HepG2 (cell line): ENCODE results near the gene CEP120. TPM values are rescaled to one million over a fixed set of nuclear protein-coding genes. Genes with fewer than 3 reads are reported as not detected.

Source experiments
- ATAC-seq: fragments of 200-7000 bp; cut with Tn5 transposase; 3 replicates; pipeline ENCODE4 v1.9.1; 2020; ENCODE audit warnings: mild to moderate bottlenecking, moderate library complexity
- BruUV-seq: library from RNA; stranded (reverse); fragments of 400-500 nt; replicated peaks from 2 replicates; lab custom pipeline; 2021; lab: Mats Ljungman, UMichigan
- CTCF ChIA-PET: fragments of 300-600 bp; formaldehyde crosslinking; extraction: SDS; loops from one replicate; lab custom pipeline; 2021; ENCODE audit warnings: low total read pairs, inconsistent platforms, low intra/inter-chr PET ratio; lab: Yijun Ruan, JAX
- POLR2A ChIA-PET: fragments of 350-600 bp; sonication (Branson Sonifier 250); formaldehyde crosslinking; loops from one replicate; lab custom pipeline; 2020; ENCODE audit warnings: antibody characterized with exemption, inconsistent platforms; lab: Yijun Ruan, JAX
- DNase-seq: peaks from one replicate; pipeline ENCODE4 v3.0.0-alpha.2; 2015; ENCODE audit warnings: low spot score
- FAIRE-seq: peaks from 3 replicates; lab custom pipeline; 2011; peaks lifted over from hg19 to GRCh38; lab: Jason Lieb, UNC
- H2AFZ ChIP-seq: one replicate; pipeline ENCODE4 v1.6.1; 2011; ENCODE audit warnings: low read length, inconsistent platforms
- H3K27ac ChIP-seq: fragments of 300-600 bp; 3 replicates; pipeline ENCODE4 v1.8.0; 2011; ENCODE audit warnings: mixed run types, mild to moderate bottlenecking, mixed read lengths, low read length, inconsistent platforms; ENCODE audit not compliant: insufficient read depth; ENCODE audit errors: extremely low read length
- H3K27me3 ChIP-seq, 2 experiments: fragments of 200-600 bp in 1 of 2; 2 replicates in 1 of 2; 3 replicates in 1 of 2; pipeline versions ENCODE4 v1.6.0 to v1.8.0; 2011; ENCODE audit warnings: low read length in 2 of 2, mild to moderate bottlenecking in 2 of 2, moderate library complexity in 2 of 2, inconsistent platforms in 1 of 2; ENCODE audit not compliant: insufficient read depth in 2 of 2, control insufficient read depth in 1 of 2
- H3K36me3 ChIP-seq, 2 experiments: fragments of 200-600 bp in 1 of 2; replicated peaks in 1 of 2; 2 replicates in 1 of 2; 3 replicates in 1 of 2; pipeline versions ENCODE4 v1.5.1 to v1.8.0; 2011; ENCODE audit warnings: low read length in 2 of 2, inconsistent platforms in 1 of 2; ENCODE audit not compliant: insufficient read depth in 2 of 2, control insufficient read depth in 1 of 2
- H3K4me1 ChIP-seq: 2 replicates; pipeline ENCODE4 v1.5.1; 2012; ENCODE audit warnings: low read length, inconsistent platforms; ENCODE audit not compliant: insufficient read depth
- H3K4me2 ChIP-seq: 2 replicates; pipeline ENCODE4 v1.6.0; 2011; ENCODE audit warnings: low read depth, low read length, inconsistent platforms
- H3K4me3 ChIP-seq, 3 experiments: fragments of 200-600 bp in 1 of 3; sonication (generic), shearing (Covaris generic) in 1 of 3; replicated peaks in 1 of 3; 2 replicates each; pipeline ENCODE4 v1.5.1; 2011 to 2016; ENCODE audit warnings: low read length in 3 of 3, inconsistent platforms in 2 of 3, low read depth in 2 of 3, mild to moderate bottlenecking in 2 of 3, control low read depth in 1 of 3, mixed read lengths in 1 of 3; ENCODE audit not compliant: insufficient read depth in 1 of 3
- H3K79me2 ChIP-seq: one replicate; pipeline ENCODE4 v1.6.1; 2011; ENCODE audit warnings: low read length, inconsistent platforms; ENCODE audit not compliant: insufficient read depth
- H3K9ac ChIP-seq: 2 replicates; pipeline ENCODE4 v1.6.0; 2011; ENCODE audit warnings: mild to moderate bottlenecking, low read depth, low read length, inconsistent platforms; ENCODE audit not compliant: insufficient read depth
- H3K9me3 ChIP-seq: 2 replicates; pipeline ENCODE4 v1.5.1; 2012; ENCODE audit warnings: mild to moderate bottlenecking, low read length
- H4K20me1 ChIP-seq: 2 replicates; pipeline ENCODE4 v1.6.0; 2011; ENCODE audit warnings: inconsistent platforms, mild to moderate bottlenecking, low read length, moderate library complexity; ENCODE audit not compliant: insufficient read depth
- ERF ChIP-seq: IDR thresholded peaks from 2 replicates; pipeline ENCODE4 v1.6.1; 2018; ENCODE audit warnings: missing biosample characterization, missing genetic modification reagents
- GLI4 ChIP-seq: sonication (generic); formaldehyde crosslinking; IDR thresholded peaks from 2 replicates; pipeline ENCODE4 v1.5.1; 2020; ENCODE audit warnings: missing genetic modification reagents, mild to moderate bottlenecking, moderate library complexity, borderline replicate concordance
- GPN1 ChIP-seq: sonication (generic); formaldehyde crosslinking; IDR thresholded peaks from 2 replicates; pipeline ENCODE4 v1.5.1; 2020; ENCODE audit warnings: missing genetic modification reagents, borderline replicate concordance
- NR2C2 ChIP-seq: sonication (generic); formaldehyde crosslinking; IDR thresholded peaks from 2 replicates; pipeline ENCODE4 v1.4.0; 2020; ENCODE audit warnings: missing genetic modification reagents, mild to moderate bottlenecking, moderate library complexity, borderline replicate concordance
- SIX4 ChIP-seq: sonication (generic); formaldehyde crosslinking; IDR thresholded peaks from 2 replicates; pipeline ENCODE4 v1.4.0; 2020; ENCODE audit warnings: missing genetic modification reagents
- SRY ChIP-seq: sonication (generic); formaldehyde crosslinking; IDR thresholded peaks from 2 replicates; pipeline ENCODE4 v1.8.0; 2022; ENCODE audit warnings: mild to moderate bottlenecking, missing genetic modification reagents
- ZNF256 ChIP-seq: sonication (generic); formaldehyde crosslinking; conservative IDR thresholded peaks from 2 replicates; pipeline ENCODE4 v1.4.0; 2020; ENCODE audit warnings: missing genetic modification reagents
- WGBS: methylation state at CpG from one replicate; pipeline ENCODE4 v1.1.6; 2017; ENCODE audit warnings: low lambda C conversion rate; 5-methylcytosine and 5-hydroxymethylcytosine counted together
- in situ Hi-C: cut with HindIII; loops from 2 replicates; pipeline ENCODE4 v1.10.0; 2017; ENCODE audit warnings: low pct_unique_long_range_greater_than_20kb; ENCODE audit not compliant: extremely low pct_ligation_motif_present
- intact Hi-C: fragments of 100-400 bp; cut with micrococcal nuclease; formaldehyde crosslinking; loops from one replicate; pipeline ENCODE4 v1.10.0; 2022; ENCODE audit not compliant: unreplicated experiment
- polyA plus RNA-seq, 8 experiments: library from polyadenylated mRNA; depleted of rRNA in 3 of 8; stranded (reverse) in 7 of 8; unstranded in 1 of 8; fragments of >200 nt; fragmentation: Illumina TruSeq in 4 of 8; extraction: Trizol in 4 of 8; gene quantifications; 2 replicates each; pipeline versions ENCODE4 v1.2.1 to v1.2.3, GENCODE V29; 2011 to 2016; ENCODE audit warnings: low read depth in 4 of 8, missing spikeins in 1 of 8, mixed read lengths in 1 of 8; ENCODE audit not compliant: insufficient read depth in 1 of 8
- total RNA-seq, 5 experiments: library from RNA; depleted of rRNA; stranded (reverse); fragments of >200 nt; fragmentation: Illumina TruSeq; extraction: Trizol; gene quantifications; 2 replicates each; pipeline ENCODE4 v1.2.3, GENCODE V29; 2016; ENCODE audit warnings: low read depth in 1 of 5
- TF ChIP-seq, protein P1 (sequence below): sonication (generic); formaldehyde crosslinking; IDR thresholded peaks from 2 replicates; pipeline ENCODE4 v1.5.0; 2020; ENCODE audit warnings: mild to moderate bottlenecking, missing genetic modification reagents, moderate library complexity
- TF ChIP-seq, protein P2 (sequence below): sonication (generic); formaldehyde crosslinking; IDR thresholded peaks from 2 replicates; pipeline ENCODE4 v1.8.1; 2023; ENCODE audit warnings: mild to moderate bottlenecking, missing genetic modification reagents
- TF ChIP-seq, protein P3 (sequence below): sonication (generic); formaldehyde crosslinking; IDR thresholded peaks from one replicate; pipeline ENCODE4 v1.5.1; 2020; ENCODE audit warnings: mild to moderate bottlenecking, missing genetic modification reagents; ENCODE audit errors: not compliant biosample characterization

The CEP120 gene
- total and polyA plus RNA-seq, 2 of the 13 experiments (the other 11 are each of a cell fraction or from before 2014, with no cell fraction given) = 8.0 to 14.7 TPM

DNA sequence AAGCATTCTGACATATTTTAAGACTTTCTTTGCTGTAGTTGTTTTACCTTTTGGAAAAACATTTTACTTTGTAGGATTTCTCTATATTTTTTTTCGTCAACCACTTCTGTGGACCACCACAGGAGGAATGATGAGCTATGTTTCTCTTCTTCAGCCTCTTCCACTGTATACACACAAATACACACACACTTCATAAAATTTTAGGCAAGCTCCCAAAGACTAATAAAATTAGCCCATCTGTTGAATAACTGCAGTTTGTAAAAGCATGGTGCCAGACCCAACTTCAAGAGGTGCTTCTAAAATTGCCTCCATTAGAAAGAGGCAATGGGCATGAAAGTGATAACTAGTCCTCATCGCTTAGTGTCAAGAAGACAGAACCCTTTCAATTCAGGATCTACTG is 4.1 kb upstream of the CEP120 start:
- Histone ChIP-seq H3K27ac (no peak overlapping the region), H3K4me2 (no peak overlapping the region), H3K4me3 (no peak overlapping the region), H3K9ac (no peak overlapping the region), H3K4me1 (peaks cover 20% of the 10 kb centered on the region), H3K9me3 (no peaks in the 10 kb centered on the region), H3K36me3 (no peaks in the 10 kb centered on the region), H4K20me1 (no peaks in the 10 kb centered on the region), H2AFZ (no peak overlapping the region), H3K27me3 (no peaks in the 10 kb centered on the region), H3K79me2 (peaks cover 5% of the 10 kb centered on the region)
- BruUV-seq = no TSS peak
- POLR2A ChIA-PET = interaction anchor here (1.3 to 2.3 kb wide), 2 partner anchors 85 to 86 kb away, joined by 4 to 7 read pairs; partner anchors contain the start of gene CSNK1G3
- no peak for FAIRE-seq
- CTCF ChIA-PET = no interaction called here
- intact Hi-C loops = no loop called here
- in situ Hi-C loops = no loop called here
- WGBS = 54% methylated on average over 2 of the region's 2 CpGs
- ATAC-seq = no peak
- no peak for DNase-seq
- TF ChIP-seq NR2C2 (CRISPR knock-in tag) (no peak), SRY (CRISPR knock-in tag) (no peak), SIX4 (no peak), GPN1 (CRISPR knock-in tag) (no peak), ERF (CRISPR knock-in tag) (no peak), GLI4 (no peak), ZNF256 (CRISPR knock-in tag) (no peak)
- TF ChIP-seq, protein P1, sequence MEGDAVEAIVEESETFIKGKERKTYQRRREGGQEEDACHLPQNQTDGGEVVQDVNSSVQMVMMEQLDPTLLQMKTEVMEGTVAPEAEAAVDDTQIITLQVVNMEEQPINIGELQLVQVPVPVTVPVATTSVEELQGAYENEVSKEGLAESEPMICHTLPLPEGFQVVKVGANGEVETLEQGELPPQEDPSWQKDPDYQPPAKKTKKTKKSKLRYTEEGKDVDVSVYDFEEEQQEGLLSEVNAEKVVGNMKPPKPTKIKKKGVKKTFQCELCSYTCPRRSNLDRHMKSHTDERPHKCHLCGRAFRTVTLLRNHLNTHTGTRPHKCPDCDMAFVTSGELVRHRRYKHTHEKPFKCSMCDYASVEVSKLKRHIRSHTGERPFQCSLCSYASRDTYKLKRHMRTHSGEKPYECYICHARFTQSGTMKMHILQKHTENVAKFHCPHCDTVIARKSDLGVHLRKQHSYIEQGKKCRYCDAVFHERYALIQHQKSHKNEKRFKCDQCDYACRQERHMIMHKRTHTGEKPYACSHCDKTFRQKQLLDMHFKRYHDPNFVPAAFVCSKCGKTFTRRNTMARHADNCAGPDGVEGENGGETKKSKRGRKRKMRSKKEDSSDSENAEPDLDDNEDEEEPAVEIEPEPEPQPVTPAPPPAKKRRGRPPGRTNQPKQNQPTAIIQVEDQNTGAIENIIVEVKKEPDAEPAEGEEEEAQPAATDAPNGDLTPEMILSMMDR (CRISPR knock-in tag) = no peak
- TF ChIP-seq, protein P2, sequence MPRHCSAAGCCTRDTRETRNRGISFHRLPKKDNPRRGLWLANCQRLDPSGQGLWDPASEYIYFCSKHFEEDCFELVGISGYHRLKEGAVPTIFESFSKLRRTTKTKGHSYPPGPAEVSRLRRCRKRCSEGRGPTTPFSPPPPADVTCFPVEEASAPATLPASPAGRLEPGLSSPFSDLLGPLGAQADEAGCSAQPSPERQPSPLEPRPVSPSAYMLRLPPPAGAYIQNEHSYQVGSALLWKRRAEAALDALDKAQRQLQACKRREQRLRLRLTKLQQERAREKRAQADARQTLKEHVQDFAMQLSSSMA (CRISPR knock-in tag) = no peak
- TF ChIP-seq, protein P3, sequence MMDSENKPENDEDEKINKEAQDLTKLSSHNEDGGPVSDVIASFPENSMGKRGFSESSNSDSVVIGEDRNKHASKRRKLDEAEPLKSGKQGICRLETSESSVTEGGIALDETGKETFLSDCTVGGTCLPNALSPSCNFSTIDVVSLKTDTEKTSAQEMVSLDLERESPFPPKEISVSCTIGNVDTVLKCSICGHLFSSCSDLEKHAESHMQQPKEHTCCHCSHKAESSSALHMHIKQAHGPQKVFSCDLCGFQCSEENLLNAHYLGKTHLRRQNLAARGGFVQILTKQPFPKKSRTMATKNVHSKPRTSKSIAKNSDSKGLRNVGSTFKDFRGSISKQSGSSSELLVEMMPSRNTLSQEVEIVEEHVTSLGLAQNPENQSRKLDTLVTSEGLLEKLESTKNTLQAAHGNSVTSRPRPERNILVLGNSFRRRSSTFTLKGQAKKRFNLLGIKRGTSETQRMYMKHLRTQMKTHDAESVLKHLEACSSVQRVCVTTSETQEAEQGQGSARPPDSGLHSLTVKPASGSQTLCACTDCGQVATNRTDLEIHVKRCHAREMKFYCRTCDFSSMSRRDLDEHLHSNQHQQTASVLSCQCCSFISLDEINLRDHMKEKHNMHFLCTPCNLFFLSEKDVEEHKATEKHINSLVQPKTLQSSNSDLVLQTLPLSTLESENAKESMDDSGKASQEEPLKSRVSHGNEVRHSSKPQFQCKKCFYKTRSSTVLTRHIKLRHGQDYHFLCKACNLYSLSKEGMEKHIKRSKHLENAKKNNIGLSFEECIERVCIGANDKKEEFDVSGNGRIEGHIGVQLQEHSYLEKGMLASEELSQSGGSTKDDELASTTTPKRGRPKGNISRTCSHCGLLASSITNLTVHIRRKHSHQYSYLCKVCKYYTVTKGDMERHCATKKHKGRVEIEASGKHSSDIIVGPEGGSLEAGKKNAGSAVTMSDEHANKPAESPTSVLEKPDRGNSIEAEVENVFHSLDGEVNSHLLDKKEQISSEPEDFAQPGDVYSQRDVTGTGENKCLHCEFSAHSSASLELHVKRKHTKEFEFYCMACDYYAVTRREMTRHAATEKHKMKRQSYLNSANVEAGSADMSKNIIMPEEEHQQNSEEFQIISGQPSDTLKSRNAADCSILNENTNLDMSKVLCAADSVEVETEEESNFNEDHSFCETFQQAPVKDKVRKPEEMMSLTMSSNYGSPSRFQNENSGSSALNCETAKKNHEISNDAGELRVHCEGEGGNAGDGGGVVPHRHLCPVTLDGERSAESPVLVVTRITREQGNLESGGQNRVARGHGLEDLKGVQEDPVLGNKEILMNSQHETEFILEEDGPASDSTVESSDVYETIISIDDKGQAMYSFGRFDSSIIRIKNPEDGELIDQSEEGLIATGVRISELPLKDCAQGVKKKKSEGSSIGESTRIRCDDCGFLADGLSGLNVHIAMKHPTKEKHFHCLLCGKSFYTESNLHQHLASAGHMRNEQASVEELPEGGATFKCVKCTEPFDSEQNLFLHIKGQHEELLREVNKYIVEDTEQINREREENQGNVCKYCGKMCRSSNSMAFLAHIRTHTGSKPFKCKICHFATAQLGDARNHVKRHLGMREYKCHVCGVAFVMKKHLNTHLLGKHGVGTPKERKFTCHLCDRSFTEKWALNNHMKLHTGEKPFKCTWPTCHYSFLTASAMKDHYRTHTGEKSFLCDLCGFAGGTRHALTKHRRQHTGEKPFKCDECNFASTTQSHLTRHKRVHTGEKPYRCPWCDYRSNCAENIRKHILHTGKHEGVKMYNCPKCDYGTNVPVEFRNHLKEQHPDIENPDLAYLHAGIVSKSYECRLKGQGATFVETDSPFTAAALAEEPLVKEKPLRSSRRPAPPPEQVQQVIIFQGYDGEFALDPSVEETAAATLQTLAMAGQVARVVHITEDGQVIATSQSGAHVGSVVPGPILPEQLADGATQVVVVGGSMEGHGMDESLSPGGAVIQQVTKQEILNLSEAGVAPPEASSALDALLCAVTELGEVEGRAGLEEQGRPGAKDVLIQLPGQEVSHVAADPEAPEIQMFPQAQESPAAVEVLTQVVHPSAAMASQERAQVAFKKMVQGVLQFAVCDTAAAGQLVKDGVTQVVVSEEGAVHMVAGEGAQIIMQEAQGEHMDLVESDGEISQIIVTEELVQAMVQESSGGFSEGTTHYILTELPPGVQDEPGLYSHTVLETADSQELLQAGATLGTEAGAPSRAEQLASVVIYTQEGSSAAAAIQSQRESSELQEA (CRISPR knock-in tag) = no peak
